ENCODE results near the gene CCR3.

DNA sequence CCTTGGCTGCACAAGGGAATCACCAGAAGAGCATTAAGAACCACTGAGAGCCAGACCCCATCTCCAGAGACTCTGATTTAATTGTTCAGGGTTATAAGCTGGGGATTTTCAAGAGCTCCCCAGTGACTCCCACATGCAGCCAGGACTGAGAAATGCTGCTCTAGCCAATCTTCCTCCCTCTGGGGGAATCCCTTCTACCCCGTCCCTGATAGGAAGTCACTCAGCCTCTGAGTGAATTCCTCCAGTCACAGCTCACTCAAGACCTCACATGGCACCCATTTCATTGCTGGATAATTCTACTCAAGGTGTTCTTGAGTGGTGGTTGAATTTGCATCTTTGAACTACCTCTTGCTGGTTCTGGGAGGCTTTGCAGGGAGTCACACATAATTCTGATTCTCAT, 10.7 kb downstream of the CCR3 start:
- TF ChIP-seq, protein P1, sequence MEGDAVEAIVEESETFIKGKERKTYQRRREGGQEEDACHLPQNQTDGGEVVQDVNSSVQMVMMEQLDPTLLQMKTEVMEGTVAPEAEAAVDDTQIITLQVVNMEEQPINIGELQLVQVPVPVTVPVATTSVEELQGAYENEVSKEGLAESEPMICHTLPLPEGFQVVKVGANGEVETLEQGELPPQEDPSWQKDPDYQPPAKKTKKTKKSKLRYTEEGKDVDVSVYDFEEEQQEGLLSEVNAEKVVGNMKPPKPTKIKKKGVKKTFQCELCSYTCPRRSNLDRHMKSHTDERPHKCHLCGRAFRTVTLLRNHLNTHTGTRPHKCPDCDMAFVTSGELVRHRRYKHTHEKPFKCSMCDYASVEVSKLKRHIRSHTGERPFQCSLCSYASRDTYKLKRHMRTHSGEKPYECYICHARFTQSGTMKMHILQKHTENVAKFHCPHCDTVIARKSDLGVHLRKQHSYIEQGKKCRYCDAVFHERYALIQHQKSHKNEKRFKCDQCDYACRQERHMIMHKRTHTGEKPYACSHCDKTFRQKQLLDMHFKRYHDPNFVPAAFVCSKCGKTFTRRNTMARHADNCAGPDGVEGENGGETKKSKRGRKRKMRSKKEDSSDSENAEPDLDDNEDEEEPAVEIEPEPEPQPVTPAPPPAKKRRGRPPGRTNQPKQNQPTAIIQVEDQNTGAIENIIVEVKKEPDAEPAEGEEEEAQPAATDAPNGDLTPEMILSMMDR (IDR thresholded peaks at IDR 0.05), result no peak
- TF ChIP-seq POLR2A (IDR thresholded peaks at IDR 0.05), result no peak

All from thyroid gland (tissue), 4 donors.